K562 (cell line): Measurements from ENCODE around the gene TNFAIP8L1. TPM values are rescaled to one million over a fixed set of nuclear protein-coding genes. Genes with fewer than 3 reads are reported as not detected.

ENCODE experiments used
- ATAC-seq: fragments of 200-7000 bp; cut with Tn5 transposase; 3 replicates; pipeline ENCODE4 v1.9.1; 2020; ENCODE audit warnings: moderate library complexity
- BruUV-seq: library from RNA; stranded (reverse); fragments of 400-500 nt; replicated peaks from 2 replicates; lab custom pipeline; 2021; lab: Mats Ljungman, UMichigan
- CTCF ChIA-PET: fragments of 300-600 bp; formaldehyde crosslinking; extraction: SDS; loops from one replicate; lab custom pipeline; 2021; ENCODE audit warnings: low intra/inter-chr PET ratio; lab: Yijun Ruan, JAX
- POLR2A ChIA-PET: fragments of 300-600, 350-650 bp; sonication (Branson Sonifier 250); formaldehyde crosslinking; extraction: SDS; loops from one replicate; lab custom pipeline; 2021; ENCODE audit warnings: antibody characterized with exemption, inconsistent platforms; lab: Yijun Ruan, JAX
- DNase-seq, 4 experiments: peaks; one replicate each; pipeline versions ENCODE4 v3.0.0 to v3.0.0-alpha.2; 2011 to 2018; ENCODE audit warnings: low spot score in 3 of 4, mixed read lengths in 3 of 4; ENCODE audit errors: extremely low read depth in 1 of 4
- FAIRE-seq: peaks from 2 replicates; lab custom pipeline; 2011; peaks lifted over from hg19 to GRCh38; lab: Jason Lieb, UNC
- H2AFZ ChIP-seq: 2 replicates; pipeline ENCODE4 v1.6.0; 2011; ENCODE audit warnings: low read depth, low read length, control low read depth, inconsistent platforms
- H3K27ac ChIP-seq: fragments of 200-600 bp; 3 replicates; pipeline ENCODE4 v1.8.0; 2011; ENCODE audit warnings: low read depth, mild to moderate bottlenecking, control low read depth, inconsistent platforms, low read length, moderate library complexity, mixed read lengths; ENCODE audit errors: extremely low read depth
- H3K27me3 ChIP-seq, 2 experiments: fragments of 300-600 bp in 1 of 2; 2 replicates in 1 of 2; 3 replicates in 1 of 2; pipeline versions ENCODE4 v1.6.0 to v1.8.0; 2011; ENCODE audit warnings: inconsistent platforms in 2 of 2, low read length in 2 of 2, mild to moderate bottlenecking in 1 of 2, mixed read lengths in 1 of 2, moderate library complexity in 1 of 2; ENCODE audit not compliant: control insufficient read depth in 2 of 2, insufficient read depth in 2 of 2
- H3K36me3 ChIP-seq: fragments of 300-600 bp; 3 replicates; pipeline ENCODE4 v1.8.0; 2011; ENCODE audit warnings: mild to moderate bottlenecking, low read length, inconsistent platforms; ENCODE audit not compliant: control insufficient read depth, insufficient read depth
- H3K4me1 ChIP-seq, 2 experiments: fragments of 200-600 bp in 1 of 2; replicated peaks in 1 of 2; 2 replicates in 1 of 2; 3 replicates in 1 of 2; pipeline versions ENCODE4 v1.5.1 to v1.8.0; 2011; ENCODE audit warnings: inconsistent platforms in 2 of 2, low read length in 2 of 2, mild to moderate bottlenecking in 1 of 2, mixed read lengths in 1 of 2, moderate library complexity in 1 of 2; ENCODE audit not compliant: control insufficient read depth in 2 of 2, insufficient read depth in 2 of 2
- H3K4me2 ChIP-seq: 2 replicates; pipeline ENCODE4 v1.6.1; 2011; ENCODE audit warnings: low read length, control low read depth, inconsistent platforms, mixed read lengths; ENCODE audit not compliant: insufficient read depth
- H3K4me3 ChIP-seq: fragments of 200-600 bp; sonication (generic), shearing (Covaris generic); 2 replicates; pipeline ENCODE4 v1.5.1; 2016; ENCODE audit warnings: control low read depth, inconsistent platforms
- H3K79me2 ChIP-seq: fragments of 200-600 bp; 3 replicates; pipeline ENCODE4 v1.8.0; 2011; ENCODE audit warnings: low read length, inconsistent platforms; ENCODE audit not compliant: control insufficient read depth, insufficient read depth
- H3K9ac ChIP-seq, 2 experiments: 2 replicates each; pipeline versions ENCODE4 v1.6.0 to v1.6.1; 2011; ENCODE audit warnings: low read depth in 2 of 2, low read length in 2 of 2, control low read depth in 1 of 2, inconsistent platforms in 1 of 2, mild to moderate bottlenecking in 1 of 2, mixed read lengths in 1 of 2; ENCODE audit not compliant: insufficient read depth in 1 of 2
- H3K9me1 ChIP-seq: one replicate; pipeline ENCODE4 v1.6.0; 2011; ENCODE audit warnings: inconsistent platforms, mild to moderate bottlenecking, low read length, moderate library complexity; ENCODE audit not compliant: control insufficient read depth, insufficient read depth
- H3K9me3 ChIP-seq: replicated peaks from 2 replicates; pipeline ENCODE4 v1.5.1; 2011; ENCODE audit warnings: low read depth, low read length, inconsistent platforms; ENCODE audit not compliant: control insufficient read depth, insufficient read depth
- H4K20me1 ChIP-seq: replicated peaks from 2 replicates; pipeline ENCODE4 v1.6.1; 2011; ENCODE audit warnings: low read length, inconsistent platforms, mixed read lengths; ENCODE audit not compliant: control insufficient read depth, insufficient read depth
- CCNT2 ChIP-seq: IDR thresholded peaks from 2 replicates; pipeline ENCODE4 v1.6.1; 2011; ENCODE audit warnings: borderline replicate concordance, low read depth, mild to moderate bottlenecking, moderate library complexity, mixed read lengths, low read length; ENCODE audit not compliant: insufficient read length; ENCODE audit errors: extremely low read depth
- E4F1 ChIP-seq: fragments of 250-450 bp; sonication (Bioruptor Pico); IDR thresholded peaks from 2 replicates; pipeline ENCODE4 v1.5.0; 2021; ENCODE audit warnings: mild to moderate bottlenecking, borderline replicate concordance
- ELK1 ChIP-seq: sonication (generic); formaldehyde crosslinking; IDR thresholded peaks from 2 replicates; pipeline ENCODE4 v1.8.1; 2022; ENCODE audit warnings: missing genetic modification reagents
- ESRRB ChIP-seq: fragments of 250-450 bp; sonication (Bioruptor Pico); IDR thresholded peaks from 2 replicates; pipeline ENCODE4 v1.5.0; 2020; ENCODE audit warnings: mild to moderate bottlenecking, moderate library complexity, borderline replicate concordance
- FUS ChIP-seq: fragments of 200-400 bp; formaldehyde crosslinking; optimal IDR thresholded peaks from 2 replicates; pipeline ENCODE3; 2017; ENCODE audit warnings: low read depth, low read length
- GATA2 ChIP-seq: sonication (generic); formaldehyde crosslinking; IDR thresholded peaks from 2 replicates; pipeline ENCODE4 v1.4.0; 2020; ENCODE audit warnings: mild to moderate bottlenecking, missing genetic modification reagents
- KAT8 ChIP-seq: fragments of 450-650 bp; IDR thresholded peaks from 2 replicates; pipeline ENCODE4 v1.6.1; 2016; ENCODE audit warnings: low read depth, mild to moderate bottlenecking
- KDM1A ChIP-seq, 2 experiments: fragments of 450-650 bp; IDR thresholded peaks; 2 replicates each; pipeline ENCODE4 v1.6.1; 2016; ENCODE audit warnings: mild to moderate bottlenecking in 2 of 2
- MEF2D ChIP-seq: conservative IDR thresholded peaks from 2 replicates; pipeline ENCODE4 v1.6.1; 2016; ENCODE audit warnings: low read depth, missing genetic modification characterization, missing compliant biosample characterization
- MTA1 ChIP-seq: fragments of 450-650 bp; IDR thresholded peaks from 2 replicates; pipeline ENCODE4 v1.6.1; 2017; ENCODE audit warnings: borderline replicate concordance
- NCOA4 ChIP-seq: fragments of 450-650 bp; IDR thresholded peaks from 2 replicates; pipeline ENCODE4 v1.6.1; 2018; ENCODE audit warnings: mild to moderate bottlenecking; ENCODE audit not compliant: partially characterized antibody
- NFATC3 ChIP-seq: fragments of 450-650 bp; IDR thresholded peaks from 2 replicates; pipeline ENCODE4 v1.6.1; 2017; ENCODE audit warnings: mild to moderate bottlenecking
- PATZ1 ChIP-seq: fragments of 250-450 bp; sonication (Bioruptor Pico); IDR thresholded peaks from 2 replicates; pipeline ENCODE4 v1.5.0; 2020; ENCODE audit warnings: mild to moderate bottlenecking, borderline replicate concordance
- RFX5 ChIP-seq: IDR thresholded peaks from 2 replicates; pipeline ENCODE4 v1.6.1; 2011; ENCODE audit warnings: low read depth, mild to moderate bottlenecking, improper control_type of control experiment, low read length
- SPI1 ChIP-seq: IDR thresholded peaks from 2 replicates; pipeline ENCODE4 v1.6.1; 2011; ENCODE audit warnings: low read depth, low read length, control low read depth, borderline replicate concordance
- THRAP3 ChIP-seq: fragments of 450-650 bp; IDR thresholded peaks from 2 replicates; pipeline ENCODE4 v1.6.1; 2016; ENCODE audit warnings: mild to moderate bottlenecking, inconsistent platforms, borderline replicate concordance
- WGBS: fragments of 100-300 bp; shearing (Covaris generic); methylation state at CpG from one replicate; pipeline ENCODE4 v1.1.6; 2016; ENCODE audit warnings: low coverage, mixed read lengths; ENCODE audit not compliant: insufficient coverage; ENCODE audit errors: missing lambda C conversion rate; 5-methylcytosine and 5-hydroxymethylcytosine counted together
- in situ Hi-C: fragments of 300-500 bp; cut with MboI; formaldehyde crosslinking; loops from 4 replicates; pipeline ENCODE4 v1.15.0; 2018; ENCODE audit warnings: inconsistent platforms, mixed read lengths
- intact Hi-C: fragments of 100-400 bp; cut with micrococcal nuclease; formaldehyde crosslinking; loops from 2 replicates; pipeline ENCODE4 v1.14.2; 2022
- polyA plus RNA-seq, 8 experiments: library from polyadenylated mRNA; depleted of rRNA in 4 of 8; stranded (reverse) in 5 of 8; unstranded in 3 of 8; fragments of >200 nt; fragmentation: Nextera tagmentation in 2 of 8; fragmentation: Illumina TruSeq in 1 of 8; extraction: Ambion mirVana in 2 of 8; extraction: Trizol in 1 of 8; gene quantifications; 2 replicates each; pipeline versions ENCODE4 v1.2.1 to v1.2.3, GENCODE V29; 2011 to 2014; ENCODE audit warnings: inconsistent platforms in 1 of 8, missing spikeins in 1 of 8
- total RNA-seq, 7 experiments: library from RNA; depleted of rRNA in 6 of 7; stranded (reverse); fragments of >200 nt in 6 of 7; fragmentation: Illumina TruSeq in 2 of 7; extraction: Trizol in 2 of 7; gene quantifications; 2 replicates each; pipeline versions ENCODE4 v1.2.1 to v1.2.3, GENCODE V29; 2011 to 2021; ENCODE audit warnings: low replicate concordance in 1 of 7

Gene TNFAIP8L1
- total and polyA plus RNA-seq, 9 of the 15 experiments (the other 6 are each of a cell fraction or from before 2014, with no cell fraction given) = 0.69 to 9.3 (median 4.9) TPM

- no peak for TF ChIP-seq ESRRB (CRISPR knock-in tag)
- TF ChIP-seq KDM1A (IDR thresholded peaks at IDR 0.05) = peak; percentile 58 to 75
- TF ChIP-seq CCNT2 = no peak
These were observed 38.4 kb upstream of the TNFAIP8L1 start (continued) for GRCh38 chr19:4600893-4601292.

GRCh38 chr19:4602173-4602788, 37.0 kb upstream of the TNFAIP8L1 start:
- FAIRE-seq (no peak), ATAC-seq (no peak), DNase-seq (no peak)
- Histone ChIP-seq H3K9ac (no peak overlapping the region), H4K20me1 (no peaks in the 10 kb centered on the region), H3K27me3 (no peaks in the 10 kb centered on the region; a peak in 1 of 5 replicates), H3K4me3 (no peak overlapping the region), H3K79me2 (no peaks in the 10 kb centered on the region), H3K4me1 (peaks cover 7 to 21% of the 10 kb centered on the region in 2 experiments; a peak in 4 of 5 replicates), H2AFZ (no peak overlapping the region), H3K9me1 (no peaks in the 10 kb centered on the region), H3K27ac (no peak overlapping the region), H3K4me2 (no peak overlapping the region), H3K9me3 (no peaks in the 10 kb centered on the region), H3K36me3 (no peaks in the 10 kb centered on the region)
- intact Hi-C loops = no loop called here
- no TSS peak for BruUV-seq
- WGBS = 0% methylated on average over 5 of the region's 5 CpGs
- ChIA-PET CTCF (no interaction called here), POLR2A (no interaction called here)
- in situ Hi-C loops = no loop called here
- TF ChIP-seq THRAP3 = no peak
- TF ChIP-seq ELK1 (CRISPR knock-in tag) = no peak
- TF ChIP-seq MEF2D (tag) = no peak
- TF ChIP-seq SPI1 = no peak
- TF ChIP-seq FUS = no peak
- peak in 1 of 2 experiments; percentile 15; a peak in 1 of 4 replicates for TF ChIP-seq KDM1A (IDR thresholded peaks at IDR 0.05)
- TF ChIP-seq NFATC3 = no peak
- no peak for TF ChIP-seq PATZ1
- no peak for TF ChIP-seq NCOA4
- TF ChIP-seq E4F1 (CRISPR knock-in tag) = no peak
- no peak for TF ChIP-seq RFX5
- TF ChIP-seq MTA1 = 0 out of 2 replicates have a peak, but pooled peaks have one; percentile 31
- TF ChIP-seq GATA2 (CRISPR knock-in tag) = no peak
- TF ChIP-seq KAT8 = no peak
